NB4 (cell line): ENCODE measurements around the gene PITPNC1.

Source experiments
- MYC ChIP-seq: IDR thresholded peaks from 2 replicates; pipeline ENCODE4 v1.6.1; 2011; ENCODE audit warnings: low read depth, low read length
- POLR2A ChIP-seq: IDR thresholded peaks from 2 replicates; pipeline ENCODE4 v1.6.1; 2011; ENCODE audit warnings: mild to moderate bottlenecking; ENCODE audit not compliant: insufficient read length; ENCODE audit errors: extremely low read depth
- TF ChIP-seq, protein P1 (sequence below): IDR thresholded peaks from one replicate; pipeline ENCODE4 v1.5.1; 2012; ENCODE audit warnings: low read depth, low read length
- TF ChIP-seq, protein P2 (sequence below): IDR thresholded peaks from 2 replicates; pipeline ENCODE4 v1.6.1; 2011; ENCODE audit warnings: low read depth, low read length

DNA sequence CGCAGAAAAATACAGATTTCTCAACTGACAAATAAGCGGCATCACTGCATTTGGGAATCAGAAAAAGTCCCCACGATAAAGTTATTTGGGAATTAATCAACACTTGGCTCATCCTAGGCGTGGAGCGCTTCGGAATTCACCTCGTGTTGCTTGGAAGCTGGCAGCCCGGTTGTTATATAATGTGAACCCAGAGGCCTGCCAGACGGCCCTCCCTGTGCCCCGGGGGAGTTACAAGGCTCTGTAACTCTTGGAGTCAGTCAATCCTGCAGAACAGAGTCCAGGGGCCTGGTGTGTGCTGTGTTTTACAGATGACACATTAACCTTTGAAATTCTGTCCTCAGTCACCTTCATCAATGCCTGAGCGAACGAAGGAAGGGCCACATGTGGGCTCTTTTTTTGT, 111.1 kb downstream of the PITPNC1 start:
- TF ChIP-seq, protein P1, sequence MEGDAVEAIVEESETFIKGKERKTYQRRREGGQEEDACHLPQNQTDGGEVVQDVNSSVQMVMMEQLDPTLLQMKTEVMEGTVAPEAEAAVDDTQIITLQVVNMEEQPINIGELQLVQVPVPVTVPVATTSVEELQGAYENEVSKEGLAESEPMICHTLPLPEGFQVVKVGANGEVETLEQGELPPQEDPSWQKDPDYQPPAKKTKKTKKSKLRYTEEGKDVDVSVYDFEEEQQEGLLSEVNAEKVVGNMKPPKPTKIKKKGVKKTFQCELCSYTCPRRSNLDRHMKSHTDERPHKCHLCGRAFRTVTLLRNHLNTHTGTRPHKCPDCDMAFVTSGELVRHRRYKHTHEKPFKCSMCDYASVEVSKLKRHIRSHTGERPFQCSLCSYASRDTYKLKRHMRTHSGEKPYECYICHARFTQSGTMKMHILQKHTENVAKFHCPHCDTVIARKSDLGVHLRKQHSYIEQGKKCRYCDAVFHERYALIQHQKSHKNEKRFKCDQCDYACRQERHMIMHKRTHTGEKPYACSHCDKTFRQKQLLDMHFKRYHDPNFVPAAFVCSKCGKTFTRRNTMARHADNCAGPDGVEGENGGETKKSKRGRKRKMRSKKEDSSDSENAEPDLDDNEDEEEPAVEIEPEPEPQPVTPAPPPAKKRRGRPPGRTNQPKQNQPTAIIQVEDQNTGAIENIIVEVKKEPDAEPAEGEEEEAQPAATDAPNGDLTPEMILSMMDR, result no peak
- TF ChIP-seq POLR2A (no peak), MYC (no peak)
- TF ChIP-seq, protein P2, sequence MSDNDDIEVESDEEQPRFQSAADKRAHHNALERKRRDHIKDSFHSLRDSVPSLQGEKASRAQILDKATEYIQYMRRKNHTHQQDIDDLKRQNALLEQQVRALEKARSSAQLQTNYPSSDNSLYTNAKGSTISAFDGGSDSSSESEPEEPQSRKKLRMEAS, result no peak
